Astrocyte of the spinal cord (primary cell): Measurements from ENCODE around the gene AADACL4.

Source experiments
- DNase-seq: peaks from one replicate; pipeline ENCODE4 v3.0.0; 2011; ENCODE audit warnings: low read depth, low spot score
- H3K4me3 ChIP-seq: 2 replicates; pipeline ENCODE4 v1.5.1; 2011; ENCODE audit warnings: low read depth, mild to moderate bottlenecking, low read length, moderate library complexity
- CTCF ChIP-seq: IDR thresholded peaks from 2 replicates; pipeline ENCODE4 v1.5.1; 2012; ENCODE audit warnings: low read depth, mild to moderate bottlenecking, low read length, inconsistent platforms
- in situ Hi-C: cut with HindIII; loops from 2 replicates; pipeline ENCODE4 v1.10.0; 2017; ENCODE audit warnings: low sequenced_read_pairs

AADACL4 gene

DNA sequence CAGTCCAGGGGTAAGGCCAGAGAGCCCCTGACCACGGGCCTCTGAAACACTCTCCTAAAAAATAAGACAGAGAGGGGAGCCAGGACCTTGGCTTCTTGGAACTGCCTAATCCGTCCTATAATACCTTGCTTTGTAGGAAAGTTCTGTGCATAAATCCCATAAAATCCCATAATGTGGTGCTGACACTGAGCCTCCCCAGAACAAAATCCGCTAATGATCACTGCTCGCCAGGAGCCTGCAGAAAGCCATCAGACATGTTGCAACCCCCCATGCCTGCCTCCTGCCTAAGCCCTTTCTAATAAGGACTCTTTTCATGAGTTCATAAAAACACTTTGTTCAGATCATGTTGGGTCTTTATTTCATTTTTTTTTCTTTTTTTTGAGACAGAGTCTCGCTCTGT lies 16.6 kb upstream of the AADACL4 start:
- in situ Hi-C loops, result no loop called here
- TF ChIP-seq CTCF, result no peak
- no peak for DNase-seq
- no peak overlapping the region for H3K4me3 ChIP-seq

DNA sequence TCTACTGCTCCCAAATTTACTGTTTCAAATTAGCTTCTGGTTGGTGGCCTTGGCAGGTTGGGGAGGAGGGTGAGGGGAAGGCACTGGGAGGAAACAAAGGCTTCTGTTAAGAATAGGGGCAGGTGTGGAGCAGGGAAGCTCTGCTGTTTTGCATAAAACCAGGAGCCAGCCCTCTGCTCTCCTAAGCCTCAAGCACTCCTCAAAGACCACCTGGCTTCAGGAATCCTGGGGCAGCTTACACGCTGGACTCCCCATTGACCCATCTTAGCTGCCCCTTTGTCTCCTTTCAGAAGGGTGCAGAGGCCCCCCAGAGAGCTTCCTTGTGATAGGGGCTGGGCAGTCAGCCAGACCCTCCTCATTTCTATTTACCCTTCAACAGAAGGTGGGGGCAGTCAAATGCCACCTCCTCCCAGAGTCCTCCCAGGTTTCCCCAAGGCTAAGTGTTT lies 14.4 kb upstream of the AADACL4 start:
- no peak for TF ChIP-seq CTCF
- in situ Hi-C loops, result no loop called here

DNA sequence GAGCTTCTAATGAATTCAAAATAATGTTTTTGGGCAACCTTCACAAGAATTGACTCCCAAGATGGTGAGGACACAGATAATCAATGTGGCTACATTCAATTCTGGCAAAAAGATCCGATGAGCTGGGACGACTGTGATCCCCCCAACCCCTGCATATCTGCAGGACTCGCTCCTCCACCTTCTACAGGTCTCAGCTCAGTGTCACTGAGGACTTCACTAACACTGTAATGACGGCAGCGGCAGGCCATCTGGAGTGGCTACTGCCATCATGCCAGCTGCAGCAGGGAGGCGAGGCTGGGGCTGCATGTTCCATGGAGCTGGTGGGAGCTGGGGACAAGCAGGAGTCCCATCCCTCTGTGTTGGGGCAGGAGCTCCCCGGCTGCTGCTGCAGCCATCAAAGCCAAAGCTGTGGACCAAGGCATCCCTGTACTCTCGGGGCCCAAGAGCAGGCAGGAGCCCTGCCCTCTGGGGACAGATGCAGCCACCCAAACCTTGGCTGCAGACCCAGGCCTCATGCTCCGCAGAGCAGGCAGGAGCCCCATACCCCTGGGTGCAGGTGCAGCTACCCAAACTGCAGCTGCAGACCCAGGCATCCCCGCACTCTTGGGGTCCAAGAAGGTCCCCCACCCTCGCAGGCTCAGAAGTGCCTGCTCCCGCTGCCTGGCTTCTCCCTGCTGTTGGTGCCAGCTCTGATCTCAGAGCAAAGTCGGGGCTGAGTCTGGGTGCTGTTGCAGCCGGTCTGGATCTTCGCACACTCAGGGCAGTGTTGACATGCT lies 13.7 kb upstream of the AADACL4 start:
- no peak for DNase-seq
- in situ Hi-C loops, result no loop called here
- no peak overlapping the region for H3K4me3 ChIP-seq
- no peak for TF ChIP-seq CTCF

More for the DNA sequence above, 14.4 kb upstream of the AADACL4 start:
- no peak overlapping the region for H3K4me3 ChIP-seq
- DNase-seq, result no peak

DNA sequence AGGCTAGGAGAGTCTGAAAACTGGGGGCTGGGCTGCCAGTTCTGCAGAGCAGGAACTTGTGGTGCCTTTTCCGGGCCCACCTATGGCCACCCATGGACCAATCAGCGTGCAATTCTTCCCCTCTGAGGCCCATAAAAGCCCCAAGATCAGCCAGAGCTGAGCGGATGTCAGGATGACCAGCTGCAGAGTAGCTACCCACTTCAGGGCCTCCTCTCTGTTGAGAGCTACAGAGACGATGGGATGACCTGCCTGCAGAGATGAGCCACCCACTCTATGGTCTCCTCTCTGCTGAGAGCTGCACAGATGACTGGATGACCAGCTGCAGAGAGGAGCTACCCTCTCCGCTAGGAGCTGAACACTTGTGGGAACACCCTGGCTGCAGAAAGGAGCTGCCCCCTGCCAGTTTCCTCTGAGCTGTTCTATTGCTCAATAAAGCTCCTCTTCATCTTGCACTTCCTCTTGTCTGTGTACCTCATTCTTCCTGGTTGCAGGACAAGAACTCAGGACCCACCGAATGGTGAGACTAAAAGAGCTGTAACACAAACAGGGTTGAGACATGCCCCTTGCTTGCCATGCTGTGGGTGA lies 12.8 kb upstream of the AADACL4 start:
- no peak overlapping the region for H3K4me3 ChIP-seq
- in situ Hi-C loops, result no loop called here
- no peak for DNase-seq
- no peak for TF ChIP-seq CTCF

GRCh38 chr1:12631571-12631970 lies 12.3 kb upstream of the AADACL4 start:
- no peak for TF ChIP-seq CTCF
- DNase-seq, result no peak
- in situ Hi-C loops, result no loop called here
- no peak overlapping the region for H3K4me3 ChIP-seq

DNA sequence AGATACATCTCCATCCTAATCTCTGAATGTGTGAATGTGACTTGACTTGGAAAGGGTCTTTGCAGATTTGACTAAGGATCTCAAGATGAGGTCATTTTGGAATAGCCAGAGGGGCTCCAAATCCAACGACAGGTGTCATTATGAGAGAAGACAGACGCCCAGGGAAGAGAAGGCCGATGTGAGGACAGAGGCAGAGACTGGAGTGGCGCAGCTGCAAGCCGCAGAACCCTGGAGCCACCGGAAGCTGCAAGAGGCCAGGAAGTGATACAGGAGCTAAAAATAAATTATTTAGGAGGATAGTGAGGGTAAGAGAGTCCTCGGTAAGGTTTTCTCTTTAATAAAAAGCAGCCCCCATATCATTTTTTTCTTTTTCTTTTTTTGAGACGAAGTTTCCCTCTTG lies 9.7 kb upstream of the AADACL4 start:
- H3K4me3 ChIP-seq, result no peak overlapping the region
- no peak for DNase-seq
- TF ChIP-seq CTCF, result no peak
- in situ Hi-C loops, result no loop called here
